Subcutaneous adipose tissue (tissue), 4 donors: ENCODE data around the gene THBS4. TPM values are rescaled to one million over a fixed set of nuclear protein-coding genes. Genes with fewer than 3 reads are reported as not detected.

Experiments used
- total RNA-seq, 4 donors: library from RNA; depleted of rRNA; stranded (reverse); fragments of >200 nt; gene quantifications; one replicate each; pipeline ENCODE4 v1.1.0, GENCODE V29; 2016
- TF ChIP-seq, protein P1 (sequence below): fragments of 450-650 bp; IDR thresholded peaks from one replicate; pipeline ENCODE4 v1.5.1; 2016; ENCODE audit warnings: low read depth, mild to moderate bottlenecking, control low read depth, antibody characterized with exemption, moderate library complexity

THBS4 gene
- total RNA-seq, 4 donors from 2014 or later, result 14.1 to 28.2 (median 21.2) TPM

GRCh38 chr5:80002677-80003076 is 32.5 kb upstream of the THBS4 start:
- TF ChIP-seq, protein P1, sequence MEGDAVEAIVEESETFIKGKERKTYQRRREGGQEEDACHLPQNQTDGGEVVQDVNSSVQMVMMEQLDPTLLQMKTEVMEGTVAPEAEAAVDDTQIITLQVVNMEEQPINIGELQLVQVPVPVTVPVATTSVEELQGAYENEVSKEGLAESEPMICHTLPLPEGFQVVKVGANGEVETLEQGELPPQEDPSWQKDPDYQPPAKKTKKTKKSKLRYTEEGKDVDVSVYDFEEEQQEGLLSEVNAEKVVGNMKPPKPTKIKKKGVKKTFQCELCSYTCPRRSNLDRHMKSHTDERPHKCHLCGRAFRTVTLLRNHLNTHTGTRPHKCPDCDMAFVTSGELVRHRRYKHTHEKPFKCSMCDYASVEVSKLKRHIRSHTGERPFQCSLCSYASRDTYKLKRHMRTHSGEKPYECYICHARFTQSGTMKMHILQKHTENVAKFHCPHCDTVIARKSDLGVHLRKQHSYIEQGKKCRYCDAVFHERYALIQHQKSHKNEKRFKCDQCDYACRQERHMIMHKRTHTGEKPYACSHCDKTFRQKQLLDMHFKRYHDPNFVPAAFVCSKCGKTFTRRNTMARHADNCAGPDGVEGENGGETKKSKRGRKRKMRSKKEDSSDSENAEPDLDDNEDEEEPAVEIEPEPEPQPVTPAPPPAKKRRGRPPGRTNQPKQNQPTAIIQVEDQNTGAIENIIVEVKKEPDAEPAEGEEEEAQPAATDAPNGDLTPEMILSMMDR, result no peak

- TF ChIP-seq, protein P1, result no peak
Observed at GRCh38 chr5:80008995-80009765, 26.0 kb upstream of the THBS4 start.

GRCh38 chr5:80010754-80011392 is 24.3 kb upstream of the THBS4 start:
- TF ChIP-seq, protein P1, result no peak

DNA sequence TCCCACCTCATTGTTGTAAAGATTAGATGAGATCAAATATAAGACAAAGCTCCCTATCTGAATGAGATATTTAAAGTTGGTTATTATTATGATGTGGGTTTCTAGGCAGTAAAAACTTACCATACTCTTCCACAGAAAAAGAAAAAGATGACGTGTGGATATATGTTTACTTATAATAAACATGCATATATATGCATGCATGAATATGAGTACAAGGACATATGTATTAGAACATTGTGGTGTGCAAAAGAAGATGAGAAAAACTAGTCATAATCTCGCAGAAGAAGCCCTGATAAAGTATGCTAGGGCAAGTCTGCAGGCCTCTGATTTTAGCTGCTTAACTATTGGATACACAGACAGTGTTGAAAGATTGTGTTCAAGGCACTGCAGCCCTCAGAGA is 10.1 kb upstream of the THBS4 start:
- TF ChIP-seq, protein P1, result no peak

DNA sequence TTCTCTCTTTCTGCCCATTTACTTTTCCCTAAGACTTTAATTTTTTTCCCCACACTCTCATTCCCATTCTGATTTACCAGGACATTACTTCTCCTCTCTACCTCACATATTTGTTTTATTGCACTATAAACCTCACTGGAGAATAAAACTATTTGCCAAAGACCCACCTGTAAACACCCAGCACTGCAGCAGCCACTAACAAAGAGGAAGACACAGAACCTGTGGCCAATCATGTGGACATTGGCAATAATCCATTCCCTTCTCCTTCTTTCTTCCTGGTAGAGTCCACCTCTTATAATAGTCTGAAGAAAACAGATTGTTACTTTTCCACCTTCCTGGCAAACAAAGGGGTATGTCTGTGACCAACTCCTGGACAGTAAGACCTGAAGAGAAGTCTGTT is 8.3 kb upstream of the THBS4 start:
- TF ChIP-seq, protein P1, result no peak

DNA sequence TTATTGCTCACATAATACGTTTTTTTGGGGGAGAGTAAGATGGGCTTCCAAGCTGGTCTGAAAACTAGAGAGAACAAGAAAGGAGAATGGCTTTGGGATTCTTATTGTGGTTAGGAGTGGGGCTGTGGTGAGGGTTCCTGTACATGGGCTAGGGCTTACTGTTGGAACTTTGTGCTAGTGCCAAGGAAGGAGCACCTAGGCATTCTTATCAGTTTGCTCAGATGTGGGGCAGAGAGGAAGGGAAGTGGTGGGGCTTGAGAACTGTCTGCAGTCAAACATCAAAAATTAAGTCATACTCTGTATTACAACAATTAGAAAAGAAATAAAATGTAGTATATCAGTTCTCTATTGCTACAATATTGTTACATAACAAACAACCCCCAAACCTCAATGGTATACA is 4.0 kb upstream of the THBS4 start:
- TF ChIP-seq, protein P1, result no peak

- TF ChIP-seq, protein P1, result no peak
Observed at GRCh38 chr5:80033513-80033912, 1.6 kb upstream of the THBS4 start.
